ENCODE results near the gene PNPLA5.

Gene PNPLA5

GRCh38 chr22:43837666-43838065 is 54.1 kb downstream of the PNPLA5 start:
- no peak for TF ChIP-seq CTCF (conservative IDR thresholded peaks at IDR 0.05; ENCODE audit: low read length)
- no peak overlapping the region for H3K4me3 ChIP-seq (ENCODE audit: low read length)
- no peak for DNase-seq (ENCODE audit: low read depth)

DNA sequence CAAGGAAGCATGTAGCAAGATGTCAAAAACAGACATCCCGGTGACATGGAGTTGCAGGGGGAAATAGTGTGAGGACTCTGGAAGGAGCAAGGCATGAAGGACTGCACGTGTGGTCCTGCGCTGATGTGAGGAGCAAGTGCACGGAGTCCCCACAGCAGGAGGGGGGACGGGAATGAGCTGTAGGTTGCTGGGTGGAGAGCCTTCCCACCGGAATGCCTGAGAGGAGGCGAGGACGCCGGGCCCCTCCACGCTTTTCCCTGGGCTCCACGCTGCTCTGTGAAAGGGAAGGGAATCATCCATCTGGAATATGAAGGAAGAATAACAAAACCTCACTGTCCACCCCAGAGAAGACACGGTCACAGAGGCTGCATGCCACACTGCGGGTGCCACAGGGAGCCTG is 56.1 kb downstream of the PNPLA5 start:
- DNase-seq (ENCODE audit: low read depth), result no peak
- no peak overlapping the region for H3K4me3 ChIP-seq (ENCODE audit: low read length)
- TF ChIP-seq CTCF (conservative IDR thresholded peaks at IDR 0.05; ENCODE audit: low read length), result no peak

DNA sequence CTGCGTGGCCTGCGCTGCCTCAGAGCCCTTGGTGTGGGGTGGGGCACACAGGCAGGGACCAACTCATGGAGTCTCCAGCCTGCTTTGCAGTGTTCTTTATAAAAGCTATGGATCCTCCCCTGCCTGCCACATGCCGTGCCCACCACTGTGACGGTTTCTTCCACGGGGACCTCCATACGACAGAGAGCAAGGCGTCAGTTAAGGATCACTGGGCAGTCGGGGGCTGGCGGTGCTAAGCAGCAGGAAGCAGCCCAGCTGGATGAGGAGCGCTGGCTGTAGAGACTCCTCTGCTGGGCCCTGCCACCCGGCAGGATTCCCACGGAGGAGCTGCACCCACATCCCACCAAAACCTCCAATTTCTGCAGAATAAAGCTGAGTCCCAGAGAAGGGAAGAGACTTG is 56.6 kb downstream of the PNPLA5 start:
- DNase-seq (ENCODE audit: low read depth), result no peak
- TF ChIP-seq CTCF (conservative IDR thresholded peaks at IDR 0.05; ENCODE audit: low read length), result no peak
- H3K4me3 ChIP-seq (ENCODE audit: low read length), result no peak overlapping the region

GRCh38 chr22:43833286-43834240 is 58.2 kb downstream of the PNPLA5 start:
- DNase-seq (ENCODE audit: low read depth), result no peak
- no peak overlapping the region for H3K4me3 ChIP-seq (ENCODE audit: low read length)
- no peak for TF ChIP-seq CTCF (conservative IDR thresholded peaks at IDR 0.05; ENCODE audit: low read length)

- DNase-seq (ENCODE audit: low read depth), result no peak
- H3K4me3 ChIP-seq (ENCODE audit: low read length), result no peak overlapping the region
- no peak for TF ChIP-seq CTCF (conservative IDR thresholded peaks at IDR 0.05; ENCODE audit: low read length)
Observed at GRCh38 chr22:43832393-43833265, 59.2 kb downstream of the PNPLA5 start.

DNA sequence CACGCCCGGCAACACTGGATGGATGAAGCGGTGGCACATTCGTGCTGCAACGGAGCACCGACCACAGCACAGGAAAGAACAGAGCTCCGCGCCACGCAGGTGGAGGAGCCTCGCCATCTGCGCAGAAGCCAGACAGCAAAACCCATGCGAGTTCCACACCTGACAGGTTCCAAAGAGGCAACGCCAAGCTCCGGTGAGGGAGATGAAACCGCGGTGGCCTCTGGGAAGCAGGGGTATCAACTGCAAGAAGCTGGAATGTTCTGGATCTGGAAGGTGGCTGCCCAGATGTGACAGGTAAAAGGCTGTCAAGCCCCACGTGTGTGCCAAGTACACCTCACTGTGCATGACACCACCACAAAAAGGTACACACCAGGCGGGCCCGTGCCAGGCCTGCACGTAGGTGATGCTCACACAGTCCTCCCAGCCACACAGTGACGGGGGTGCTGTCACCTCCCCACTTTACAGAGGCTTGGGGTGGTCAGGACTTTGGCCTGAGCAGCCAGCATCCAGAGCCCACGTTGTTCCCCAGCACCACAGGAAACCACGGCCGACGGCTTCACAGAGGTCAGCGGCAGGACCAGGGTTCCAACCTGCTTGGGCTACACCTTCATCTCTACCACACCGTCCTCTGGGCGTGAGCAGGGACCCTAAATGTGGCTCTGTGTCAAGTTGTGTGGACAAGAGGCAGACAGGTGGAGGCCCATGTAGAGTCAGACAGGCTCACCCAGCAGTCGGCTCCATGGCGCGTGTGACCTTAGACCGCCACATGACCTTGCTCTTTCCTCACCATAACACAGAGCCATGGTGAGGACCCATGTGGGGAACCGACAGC is 60.0 kb downstream of the PNPLA5 start:
- no peak for TF ChIP-seq CTCF (conservative IDR thresholded peaks at IDR 0.05; ENCODE audit: low read length)
- H3K4me3 ChIP-seq (ENCODE audit: low read length), result no peak overlapping the region
- DNase-seq (ENCODE audit: low read depth), result no peak
